ENCODE measurements around the gene APP.

DNA sequence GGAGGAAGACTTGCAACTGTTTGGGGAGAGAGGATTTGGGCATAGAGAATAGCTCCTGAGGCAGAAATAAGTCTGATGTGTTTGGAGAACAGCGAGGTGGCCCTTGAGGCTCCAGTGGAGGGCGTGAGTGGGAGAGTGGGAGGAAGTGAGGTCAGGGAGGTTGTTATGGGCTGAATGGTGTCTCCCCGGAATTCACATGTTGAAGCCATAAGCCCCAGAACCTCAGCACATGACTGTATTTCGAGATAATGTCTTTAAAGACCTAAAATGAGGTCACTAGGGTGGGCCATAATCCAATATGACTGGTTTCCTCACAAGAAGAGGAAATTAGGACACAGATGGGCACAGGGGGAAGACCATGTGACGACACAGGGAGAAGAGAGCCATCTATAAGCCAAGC, 17.9 kb upstream of the APP start:
- TF ChIP-seq, protein P1, sequence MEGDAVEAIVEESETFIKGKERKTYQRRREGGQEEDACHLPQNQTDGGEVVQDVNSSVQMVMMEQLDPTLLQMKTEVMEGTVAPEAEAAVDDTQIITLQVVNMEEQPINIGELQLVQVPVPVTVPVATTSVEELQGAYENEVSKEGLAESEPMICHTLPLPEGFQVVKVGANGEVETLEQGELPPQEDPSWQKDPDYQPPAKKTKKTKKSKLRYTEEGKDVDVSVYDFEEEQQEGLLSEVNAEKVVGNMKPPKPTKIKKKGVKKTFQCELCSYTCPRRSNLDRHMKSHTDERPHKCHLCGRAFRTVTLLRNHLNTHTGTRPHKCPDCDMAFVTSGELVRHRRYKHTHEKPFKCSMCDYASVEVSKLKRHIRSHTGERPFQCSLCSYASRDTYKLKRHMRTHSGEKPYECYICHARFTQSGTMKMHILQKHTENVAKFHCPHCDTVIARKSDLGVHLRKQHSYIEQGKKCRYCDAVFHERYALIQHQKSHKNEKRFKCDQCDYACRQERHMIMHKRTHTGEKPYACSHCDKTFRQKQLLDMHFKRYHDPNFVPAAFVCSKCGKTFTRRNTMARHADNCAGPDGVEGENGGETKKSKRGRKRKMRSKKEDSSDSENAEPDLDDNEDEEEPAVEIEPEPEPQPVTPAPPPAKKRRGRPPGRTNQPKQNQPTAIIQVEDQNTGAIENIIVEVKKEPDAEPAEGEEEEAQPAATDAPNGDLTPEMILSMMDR (IDR thresholded peaks at IDR 0.05) = no peak
- no peak for TF ChIP-seq POLR2A (IDR thresholded peaks at IDR 0.05)
